Stimulated activated CD4-positive, alpha-beta T cell treated with anti-CD3 and anti-CD28 coated beads, Interleukin-2, amount 100 ng/mL, for 24 hours (primary cell): Measurements from ENCODE around the gene CEBPE.
A peak's percentile ranks its signal among the peaks of the same experiment; 100 is the strongest.

ENCODE experiments used
- DNase-seq, 2 donors: peaks; one replicate each; pipeline ENCODE4 v3.0.0-alpha.2; 2020

CEBPE gene

DNA sequence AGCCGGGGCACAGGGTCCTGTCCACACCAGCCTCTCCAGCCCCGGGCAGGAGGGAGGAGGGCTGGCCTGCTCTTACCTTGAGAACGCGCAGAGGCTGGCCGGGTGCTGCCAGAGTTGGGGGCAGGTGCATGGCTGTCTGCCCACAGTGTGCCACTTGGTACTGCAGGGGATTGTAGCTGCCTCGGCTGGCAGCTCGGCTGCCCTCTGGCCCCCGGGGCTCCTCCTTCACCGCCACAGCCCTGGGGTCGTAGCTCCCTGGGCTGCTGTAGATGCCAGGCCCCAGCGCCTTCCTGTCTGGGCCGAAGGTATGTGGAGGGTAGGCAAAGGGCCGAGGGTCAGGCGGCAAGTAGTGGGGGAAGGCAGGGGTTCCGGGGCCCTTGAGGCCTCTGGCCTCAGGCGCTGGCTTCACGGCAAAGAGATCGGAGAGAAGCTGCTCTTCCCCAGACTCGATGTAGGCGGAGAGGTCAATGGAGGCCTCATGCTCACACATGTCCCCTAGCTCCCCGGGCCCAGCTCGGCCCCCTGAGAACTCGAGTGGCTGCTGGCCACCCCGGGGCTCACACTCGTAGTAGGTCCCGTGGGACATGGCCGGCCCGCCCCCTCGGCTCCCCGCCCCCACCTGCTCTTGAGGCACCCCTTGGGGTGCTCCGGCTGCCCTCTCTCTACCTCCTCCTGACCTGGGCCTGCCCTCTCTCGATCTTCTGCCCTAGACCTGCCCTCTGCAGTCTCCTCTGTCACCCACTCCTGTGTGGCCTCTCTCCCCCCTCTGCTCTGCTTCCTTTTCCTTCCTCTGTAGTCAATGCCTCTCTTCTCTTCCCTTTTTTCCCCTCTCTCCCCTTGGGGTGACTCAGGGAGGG is at the start of gene CEBPE:
TSS of gene CEBPE (minus strand) at position 750 of the 857 bp plus-strand sequence. CDS start at position 586, 164 bp downstream.
- no peak for DNase-seq

DNA sequence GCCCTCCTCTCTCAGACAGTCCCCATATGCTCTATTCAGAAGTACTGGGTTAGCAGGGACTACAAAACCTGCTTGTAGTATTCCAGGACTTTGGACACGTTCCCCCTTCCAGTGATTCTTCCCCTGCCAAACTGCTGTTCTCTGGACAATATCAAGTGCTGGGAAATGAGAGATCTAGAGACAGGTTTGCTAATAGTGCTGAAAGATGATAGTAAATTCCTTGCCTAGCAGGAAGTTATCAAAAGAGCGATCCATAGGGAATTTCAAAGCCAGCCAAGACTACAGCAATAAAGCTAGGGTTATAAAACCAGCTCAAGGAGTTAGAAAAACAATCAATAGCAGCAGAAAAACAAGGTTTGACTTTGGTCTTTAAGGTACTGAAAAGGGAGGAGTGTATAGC is 49.2 kb upstream of the CEBPE start:
- DNase-seq = no peak

DNA sequence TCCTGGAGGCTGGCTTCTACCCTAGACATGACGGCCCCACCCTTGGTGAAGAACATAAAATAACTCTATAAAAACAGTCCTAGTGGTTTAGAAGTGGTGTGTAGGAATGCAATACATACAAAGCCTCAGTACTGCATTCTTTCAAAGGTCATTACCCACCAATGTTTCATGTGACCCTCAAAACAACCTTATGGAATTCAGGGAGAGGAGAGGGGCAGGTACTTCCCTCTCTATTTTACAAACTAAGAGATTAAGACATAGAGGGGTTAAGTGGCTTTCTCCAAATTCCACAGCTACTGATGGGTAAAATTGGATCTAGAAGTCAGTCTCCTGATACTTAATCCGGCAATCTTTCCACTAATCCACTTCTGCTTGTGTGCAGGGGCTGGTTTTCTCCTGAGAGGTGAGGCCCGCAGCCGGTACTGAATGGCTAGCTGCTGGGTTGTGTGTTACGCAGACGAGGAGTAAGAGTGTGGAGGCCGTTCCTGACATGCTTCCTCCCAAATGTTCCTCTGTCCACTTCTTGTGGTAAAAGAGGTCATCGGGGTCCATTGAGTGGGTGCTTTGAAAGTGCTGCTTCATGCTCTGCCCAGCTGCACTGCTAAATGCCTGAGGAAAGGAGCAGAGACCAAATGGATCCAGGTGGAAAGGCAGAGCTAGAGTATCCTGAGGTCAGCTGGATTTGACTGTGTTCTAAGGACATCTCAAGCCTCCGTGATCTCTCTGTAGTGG is 48.2 kb upstream of the CEBPE start:
- no peak for DNase-seq

DNA sequence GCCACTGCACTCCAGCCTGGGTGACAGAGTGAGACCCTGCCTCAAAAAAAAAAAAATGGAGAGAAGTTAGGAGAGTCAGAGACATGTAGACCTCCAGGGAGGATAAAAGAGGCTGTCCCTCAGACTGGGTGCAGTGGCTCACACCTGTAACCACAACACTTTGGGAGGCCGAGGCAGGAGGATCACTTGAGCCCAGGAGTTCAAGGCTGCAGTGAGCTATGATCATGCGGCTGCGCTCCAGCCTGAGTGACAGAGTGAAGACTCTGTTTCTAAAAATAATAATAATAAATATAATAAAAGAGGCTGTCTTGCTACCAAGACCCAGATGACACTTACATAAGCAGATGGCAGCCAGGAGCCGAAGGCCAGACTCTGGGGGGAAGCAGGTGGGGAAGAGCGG is 45.9 kb upstream of the CEBPE start:
- DNase-seq = no peak

DNA sequence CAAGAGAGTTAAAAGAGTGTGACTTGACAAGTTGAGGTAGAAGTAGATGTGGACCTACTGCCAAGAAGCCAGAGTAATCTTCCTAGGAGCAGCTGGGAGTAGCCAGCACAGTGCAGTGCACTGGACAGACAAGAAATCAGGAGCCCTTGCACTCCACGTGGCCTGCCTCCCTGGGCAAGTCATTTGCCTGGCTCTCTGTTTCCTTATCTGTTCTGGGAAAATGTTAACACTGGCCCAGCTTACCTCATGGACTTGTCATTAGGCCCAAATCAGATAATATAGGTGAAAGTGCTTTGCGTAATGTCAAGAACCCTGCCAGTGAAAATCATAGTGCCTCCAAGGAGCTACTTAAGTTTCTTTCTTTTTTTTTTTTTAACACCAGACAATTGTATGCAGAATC is 45.2 kb upstream of the CEBPE start:
- DNase-seq = no peak

DNA sequence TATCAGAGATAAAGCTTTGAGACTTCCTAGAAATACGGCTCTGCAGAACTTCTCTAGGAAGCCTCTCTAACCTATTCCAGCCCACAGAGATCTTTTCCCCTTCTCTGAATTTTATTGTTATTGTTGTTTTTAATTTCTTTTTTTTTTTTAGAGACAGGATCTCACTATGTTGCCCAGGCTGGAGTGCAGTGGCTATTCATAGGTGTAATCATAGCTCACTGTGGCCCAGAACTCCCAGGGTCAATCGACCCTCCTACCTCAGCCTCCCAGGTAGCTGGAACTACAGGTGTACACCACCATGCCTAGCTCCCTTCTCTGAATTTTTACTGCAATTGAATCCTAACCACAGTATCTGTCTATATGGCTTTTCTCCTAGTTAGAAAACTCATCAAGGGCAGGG is 44.8 kb upstream of the CEBPE start:
- no peak for DNase-seq

DNA sequence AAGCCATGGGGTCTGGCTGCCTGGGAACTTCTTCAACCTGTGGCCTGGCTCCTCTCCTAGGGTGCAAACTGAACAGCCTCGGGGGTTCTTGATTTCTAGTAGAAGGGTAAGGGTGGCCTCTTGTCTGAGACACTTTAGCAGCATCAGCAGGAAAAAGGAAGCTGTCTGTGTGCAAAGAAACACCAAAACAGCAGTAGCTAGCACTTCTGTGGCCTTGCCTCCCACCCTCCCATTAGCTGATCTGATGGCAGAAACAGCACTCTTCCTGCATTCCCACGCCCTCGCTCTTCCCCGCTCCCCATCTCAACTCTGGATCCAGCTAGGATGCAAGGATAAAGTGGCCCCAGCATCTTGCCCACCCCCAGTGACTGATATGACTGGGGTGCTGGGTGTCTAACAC is 43.7 kb upstream of the CEBPE start:
- DNase-seq = no peak

DNA sequence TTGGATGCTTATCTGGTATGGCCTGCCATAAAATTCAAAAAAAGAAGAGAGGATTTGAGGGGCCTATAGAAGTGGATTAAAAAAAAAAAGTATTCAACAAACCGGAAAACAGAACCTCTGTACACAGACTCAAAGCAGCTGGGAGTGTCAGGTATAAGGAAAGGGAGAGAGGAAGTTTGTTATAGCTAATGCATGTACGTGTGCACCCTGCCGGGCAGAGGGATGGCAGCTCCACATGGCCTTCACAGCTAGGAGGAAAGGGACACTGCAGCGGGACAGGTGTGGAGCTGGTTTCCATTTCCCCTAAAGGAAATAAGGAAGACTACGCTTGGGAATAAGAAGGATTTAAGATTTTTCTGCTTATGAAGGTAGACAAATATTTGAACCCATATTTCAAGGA is 43.0 kb upstream of the CEBPE start:
- no peak for DNase-seq

DNA sequence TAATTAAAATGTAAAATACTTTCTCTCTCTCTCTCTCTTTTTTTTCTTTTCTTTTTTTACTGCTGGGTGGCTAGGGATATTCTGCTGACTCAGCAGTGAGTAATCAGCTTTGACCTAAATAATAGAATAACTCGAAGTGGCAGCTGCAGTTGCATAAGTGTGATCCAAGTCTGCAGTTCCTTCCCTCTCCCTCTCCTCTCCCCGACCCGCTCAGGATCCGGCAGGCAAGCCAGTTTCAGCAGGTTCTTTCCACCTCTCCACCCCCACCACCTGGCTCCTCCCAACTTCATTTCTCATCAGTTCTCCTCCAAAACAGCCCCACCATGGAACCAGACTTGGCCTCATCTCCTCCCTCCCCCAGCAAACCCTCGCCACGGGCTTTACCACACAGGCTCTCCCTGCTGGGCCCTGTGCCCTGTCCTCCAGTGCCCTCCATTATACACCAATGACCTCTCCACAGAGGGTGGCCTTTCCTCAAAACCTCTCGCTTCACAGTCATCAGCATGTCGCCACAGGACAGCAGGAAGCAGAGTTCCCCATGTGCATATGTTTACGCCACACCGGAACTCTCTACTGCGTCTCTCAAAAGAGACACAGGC is 42.0 kb upstream of the CEBPE start:
- DNase-seq = no peak

DNA sequence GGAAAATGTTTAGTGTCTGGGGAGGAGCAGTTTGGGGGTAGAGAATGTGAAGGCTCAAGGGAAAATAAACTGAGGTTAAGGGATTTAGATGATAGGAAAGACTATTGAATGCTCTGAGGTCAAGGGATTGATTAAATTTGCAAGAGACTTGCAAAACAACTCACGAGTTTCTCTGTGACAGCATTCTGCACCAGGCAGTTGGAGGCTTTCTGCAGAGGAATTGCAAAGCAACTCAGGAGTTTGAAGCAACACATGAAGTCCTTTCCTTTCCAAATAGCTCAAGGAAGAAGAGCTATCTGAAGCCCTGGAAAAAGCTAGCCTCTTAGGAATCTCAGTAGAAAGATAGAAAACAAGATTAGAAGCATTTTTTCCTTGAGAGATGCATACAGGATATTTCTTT is 40.5 kb upstream of the CEBPE start:
- no peak for DNase-seq

DNA sequence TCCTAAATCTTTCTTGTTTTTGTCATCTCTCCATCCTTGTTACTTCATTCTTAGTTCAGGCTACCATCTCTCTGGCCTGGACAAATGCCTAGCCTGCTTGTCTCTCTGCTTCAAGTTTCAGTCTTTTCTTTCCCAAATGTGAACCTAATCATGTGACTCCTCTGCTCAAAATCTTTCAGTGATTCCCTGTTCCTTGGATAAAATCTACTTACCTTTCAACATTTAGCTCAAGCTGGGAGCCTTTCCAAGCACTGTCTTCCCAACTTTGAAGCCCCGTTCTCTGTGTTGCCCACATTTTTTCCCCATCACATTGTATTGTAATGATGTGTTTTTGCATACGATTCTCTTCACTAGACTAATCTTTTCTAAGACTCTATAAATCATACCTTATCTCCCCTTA is 39.7 kb upstream of the CEBPE start:
- DNase-seq = no peak

DNA sequence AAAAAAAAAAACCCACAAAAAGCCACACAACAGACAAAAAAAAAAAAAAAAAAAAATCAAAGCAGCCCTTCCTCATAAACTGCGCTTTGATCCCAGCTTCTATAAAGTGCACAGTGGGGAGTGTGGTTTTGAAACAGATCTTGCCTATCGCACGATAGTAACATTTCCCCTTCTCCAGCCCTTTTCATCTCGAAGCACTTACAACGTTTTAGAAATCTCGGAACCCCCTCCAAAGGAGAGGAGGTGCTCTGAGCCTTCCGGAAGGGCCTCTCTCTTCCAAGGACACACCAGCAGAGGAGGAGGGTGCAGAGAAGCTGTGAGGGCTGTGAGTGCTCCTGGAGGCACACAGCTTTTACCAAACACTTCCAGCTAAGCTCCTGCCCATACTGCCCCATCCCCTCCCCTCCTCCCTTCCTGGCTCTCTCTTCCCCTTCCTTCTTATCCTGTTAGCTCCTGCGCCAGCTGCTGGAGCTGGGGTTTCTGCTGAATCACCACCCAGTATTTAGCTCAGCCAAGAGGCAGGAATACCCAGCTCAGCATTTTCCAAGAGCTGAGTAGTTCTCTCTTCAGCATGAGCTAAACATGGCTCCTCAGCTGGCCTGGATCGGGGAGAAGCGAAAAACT is 36.0 kb upstream of the CEBPE start:
- no peak for DNase-seq

DNA sequence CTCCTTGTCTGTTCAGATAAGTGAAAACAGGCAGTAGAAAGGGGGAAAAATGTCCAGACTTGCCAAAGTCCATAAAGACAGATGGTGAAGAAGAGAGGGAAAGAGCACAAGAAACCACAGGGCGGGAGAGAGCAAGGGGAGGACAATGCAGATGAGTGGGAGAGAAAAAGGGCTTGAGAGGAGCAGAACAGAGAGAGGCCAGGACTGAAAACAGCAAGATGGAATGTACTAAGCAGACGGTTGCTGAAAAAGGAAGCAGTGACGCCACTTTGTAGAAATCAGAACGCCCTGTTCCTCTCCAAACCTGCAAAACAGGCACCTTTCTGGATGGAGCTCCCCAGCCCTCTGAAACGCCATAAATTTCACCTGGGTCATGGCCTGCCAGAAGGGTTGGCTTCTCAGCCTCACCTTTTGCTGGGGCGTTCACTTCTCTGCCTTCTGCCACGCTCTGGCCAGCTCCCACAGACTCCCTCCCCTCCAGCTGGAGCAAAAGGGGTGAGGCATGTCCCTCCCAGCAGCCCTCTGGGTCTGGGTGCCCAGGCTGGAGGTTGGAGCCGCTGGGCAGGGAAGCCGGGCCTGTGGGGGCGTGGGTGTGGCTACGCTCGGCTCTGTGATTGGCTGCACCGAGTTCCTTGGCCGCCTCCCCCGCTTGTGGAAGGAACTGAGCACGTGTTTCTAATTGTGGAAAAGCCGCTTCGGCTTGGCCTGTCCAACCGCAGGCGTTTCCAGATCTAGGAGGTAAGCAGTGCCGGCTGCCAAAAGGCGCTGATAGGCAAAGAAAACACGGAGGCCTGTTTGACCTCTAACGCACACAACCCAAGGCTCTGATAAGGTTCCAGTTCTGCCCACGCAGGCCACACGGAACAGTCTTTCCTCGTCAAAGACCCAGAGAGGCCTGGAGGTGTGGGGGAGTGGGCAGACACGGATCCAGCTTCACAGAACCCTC is 35.1 kb upstream of the CEBPE start:
- peak in 1 of 2 donors; percentile 34 for DNase-seq

DNA sequence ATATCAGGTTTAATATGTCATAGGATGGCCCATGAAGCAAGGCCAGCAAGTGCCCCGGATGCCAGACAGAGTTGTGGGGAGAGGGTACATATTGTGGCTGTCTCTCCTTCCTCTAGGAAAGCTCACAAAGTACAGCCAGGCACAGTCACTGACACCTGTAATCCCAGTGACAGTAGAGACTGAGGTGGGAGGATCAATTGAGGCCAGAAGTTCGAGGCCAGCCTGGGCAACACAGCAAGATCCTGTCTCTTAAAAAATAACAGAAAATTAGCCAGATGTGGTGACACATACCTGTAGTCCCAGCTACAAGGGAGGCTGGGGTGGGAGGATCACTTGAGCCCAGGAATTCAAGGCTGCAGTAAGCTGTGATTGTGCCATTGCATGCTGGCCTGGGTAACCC is 32.3 kb upstream of the CEBPE start:
- DNase-seq = no peak

DNA sequence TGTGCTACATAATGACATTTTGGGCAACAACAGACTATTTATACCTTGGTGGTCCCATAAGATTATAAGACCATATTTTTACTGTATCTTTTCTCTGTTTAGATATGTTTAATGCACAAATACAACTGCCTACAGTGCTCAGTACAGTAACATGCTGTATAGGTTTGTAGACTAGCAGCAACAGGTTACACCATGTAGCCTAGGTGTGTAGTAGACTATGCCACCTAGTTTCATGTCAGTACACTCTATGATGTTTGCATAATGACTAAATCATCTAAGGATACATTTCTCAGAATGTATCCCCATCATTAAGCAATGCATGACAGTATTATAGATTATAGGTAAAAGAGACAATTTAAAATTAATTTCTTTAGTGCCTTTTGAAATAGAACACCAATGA is 30.7 kb upstream of the CEBPE start:
- no peak for DNase-seq

DNA sequence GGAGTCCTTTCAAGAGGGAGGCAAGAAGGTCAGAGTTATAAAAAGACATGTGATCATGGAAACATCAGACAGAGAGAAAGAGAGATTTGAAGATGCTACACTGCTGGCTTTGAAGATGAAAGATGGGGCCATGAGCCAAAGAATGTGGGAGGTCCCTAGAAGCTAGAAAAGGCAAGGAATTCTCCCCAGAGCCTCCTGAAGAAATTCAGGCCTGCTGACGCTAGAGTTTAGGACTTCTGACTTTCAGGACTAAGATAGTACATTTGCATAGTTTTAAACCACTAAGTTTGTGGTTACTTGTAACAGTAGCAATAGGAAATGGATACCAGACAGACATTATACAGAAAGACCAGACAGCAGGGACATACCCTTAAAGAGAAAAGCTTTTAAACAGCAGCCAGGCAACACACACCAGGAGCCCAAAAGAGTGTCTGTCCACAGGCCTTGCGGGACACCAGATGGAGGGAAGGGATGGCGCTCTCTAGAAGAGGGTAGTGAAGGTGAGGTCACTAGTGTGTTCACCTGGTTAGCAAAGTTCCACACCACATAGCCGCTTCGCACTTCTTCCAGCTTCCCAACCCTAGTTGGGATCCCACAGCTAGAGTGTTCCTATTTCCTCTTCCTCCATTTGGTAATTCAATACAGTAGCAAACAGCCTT is 29.7 kb upstream of the CEBPE start:
- DNase-seq = no peak

DNA sequence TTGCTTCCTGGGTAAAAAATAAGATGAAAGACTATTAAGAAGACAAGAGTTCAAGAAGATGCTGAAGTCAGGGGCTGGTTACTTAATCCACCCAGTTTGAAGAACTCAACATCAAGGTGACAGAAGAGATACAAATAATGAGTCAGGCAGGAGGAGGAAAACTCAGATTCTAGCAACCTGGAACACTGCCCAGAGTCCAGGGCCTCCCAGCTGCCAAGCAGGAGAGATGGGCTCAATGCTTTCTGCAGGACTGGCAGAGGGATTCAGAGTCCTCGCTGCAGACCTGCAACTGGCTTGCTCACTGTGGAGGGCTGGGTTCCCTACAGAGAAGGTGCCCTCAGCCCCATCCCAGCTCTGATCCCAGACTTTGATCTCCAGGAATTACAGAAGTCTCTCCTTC is 28.6 kb upstream of the CEBPE start:
- no peak for DNase-seq

DNA sequence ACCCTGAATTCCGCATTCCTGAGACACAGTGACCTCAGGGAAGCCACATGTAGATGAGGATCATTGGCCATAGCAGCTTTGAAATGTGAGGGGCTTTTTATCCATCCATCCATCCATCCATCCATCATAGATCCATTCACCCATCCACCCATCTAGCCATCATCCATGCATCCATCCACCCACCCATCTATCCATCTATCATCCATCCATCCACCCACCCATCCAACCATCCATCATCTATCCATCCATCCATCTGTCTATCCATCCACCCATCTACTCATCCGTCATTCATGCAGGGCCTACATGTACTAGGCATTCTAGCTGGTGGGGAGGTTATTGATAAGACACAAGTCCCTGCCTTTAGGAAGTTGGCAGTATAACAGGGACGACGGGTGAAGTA is 27.9 kb upstream of the CEBPE start:
- DNase-seq = no peak

DNA sequence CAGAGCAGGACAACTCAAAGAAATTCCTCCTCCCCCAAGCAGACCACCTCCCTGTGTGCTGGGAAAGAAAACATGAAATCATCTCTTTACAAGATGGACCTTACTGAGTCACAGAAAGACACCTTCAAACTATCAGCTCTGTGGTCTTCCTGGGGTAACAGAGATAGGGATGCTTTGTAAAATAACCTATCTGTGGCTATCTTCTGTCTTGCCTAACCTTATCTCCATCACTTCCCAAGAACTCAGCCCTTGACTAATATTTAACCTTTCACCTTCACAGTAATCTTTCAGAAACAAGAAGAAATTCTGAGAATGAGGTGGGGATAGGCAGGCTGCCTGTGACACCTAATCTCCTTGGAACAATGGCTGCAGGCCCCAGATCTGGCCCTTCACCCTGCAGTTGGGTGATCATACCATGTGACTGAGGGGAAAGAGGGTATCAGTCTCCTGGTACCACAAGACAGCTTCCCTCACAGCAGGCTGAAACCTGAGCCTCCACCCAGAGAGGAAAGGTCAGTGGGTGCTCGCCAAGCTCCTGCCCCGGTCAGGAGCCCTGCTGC is 27.4 kb upstream of the CEBPE start:
- DNase-seq = no peak

DNA sequence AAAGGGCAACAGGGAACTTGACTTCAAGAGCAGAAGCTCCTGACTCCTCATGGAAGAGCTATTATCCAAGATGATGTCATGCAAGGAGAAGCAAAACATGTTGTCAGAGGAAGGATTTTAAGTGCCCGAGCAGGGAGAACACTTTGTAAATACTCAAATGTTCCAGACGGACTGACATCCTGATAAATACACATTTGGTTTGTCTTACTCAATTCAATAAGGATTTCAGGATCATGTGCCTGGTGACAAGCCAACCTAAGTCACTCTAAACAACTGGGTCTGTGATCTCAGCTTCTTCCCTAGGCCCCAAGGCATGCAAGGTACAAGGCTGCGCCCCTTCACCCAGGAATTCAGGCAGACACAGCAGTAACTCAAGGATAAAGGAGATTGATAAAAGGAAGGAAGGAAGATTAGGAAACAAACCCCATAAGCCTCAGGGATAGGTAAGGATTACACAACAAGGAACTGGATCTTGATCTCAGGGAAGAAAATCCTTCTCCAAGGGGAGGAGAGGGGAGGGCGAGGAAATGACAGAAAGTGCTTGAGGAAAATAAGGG is 26.8 kb upstream of the CEBPE start:
- DNase-seq = no peak

DNA sequence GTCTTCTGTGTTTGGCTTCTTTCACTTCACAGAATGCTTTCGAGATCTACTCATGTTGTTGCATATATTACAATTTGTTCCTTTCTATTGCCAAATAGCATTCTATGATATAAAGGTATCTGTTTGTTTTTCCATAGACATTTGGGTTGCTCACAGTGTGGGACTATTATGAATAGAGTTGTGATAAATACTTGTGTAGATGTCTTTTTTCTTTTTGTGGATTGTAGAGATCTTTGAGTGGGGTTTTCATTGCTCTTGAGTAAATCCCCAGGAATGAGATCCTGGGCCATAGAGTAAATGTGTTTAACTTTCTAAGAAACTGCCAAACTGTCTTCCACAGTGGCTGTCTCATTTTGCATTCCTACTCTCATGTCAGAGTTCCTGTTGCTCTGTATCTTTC is 24.9 kb upstream of the CEBPE start:
- DNase-seq = no peak
